HFFc6 (cell line): ENCODE measurements around the gene AP3D1. TPM values are rescaled to one million over a fixed set of nuclear protein-coding genes. Genes with fewer than 3 reads are reported as not detected.

Source experiments
- DNase-seq: peaks from one replicate; pipeline ENCODE4 v3.0.0-alpha.2; 2018
- H3K27ac Mint-ChIP-seq: 2 replicates; pipeline ENCODE4 v1.8.0; 2020; ENCODE audit warnings: mild to moderate bottlenecking, mixed read lengths
- H3K27me3 Mint-ChIP-seq: 2 replicates; pipeline ENCODE4 v1.8.0; 2021; ENCODE audit warnings: mild to moderate bottlenecking, moderate library complexity, mixed read lengths; ENCODE audit not compliant: insufficient read depth
- H3K36me3 Mint-ChIP-seq: 2 replicates; pipeline ENCODE4 v1.8.0; 2021; ENCODE audit warnings: low read depth, mixed read lengths
- H3K4me1 Mint-ChIP-seq: 2 replicates; pipeline ENCODE4 v1.8.0; 2020; ENCODE audit warnings: low read depth, mixed read lengths
- H3K4me3 Mint-ChIP-seq: 2 replicates; pipeline ENCODE4 v1.8.0; 2020; ENCODE audit warnings: mild to moderate bottlenecking, moderate library complexity, mixed read lengths
- H3K9me3 Mint-ChIP-seq: 2 replicates; pipeline ENCODE4 v1.8.0; 2020; ENCODE audit warnings: mild to moderate bottlenecking, mixed read lengths
- total RNA-seq, 6 experiments: library from RNA; stranded (reverse); fragmentation: NEBNext Ultra II Directional; extraction: Animal tissue kit (Norgen Biotek cat#: 25700); gene quantifications; 2 replicates in 1 of 6; 3 replicates in 5 of 6; pipeline ENCODE4 v1.2.3, GENCODE V29; 2021
- TF ChIP-seq, protein P1 (sequence below): fragments of 200-600 bp; sonication (generic); IDR thresholded peaks from 2 replicates; pipeline ENCODE4 v1.5.0; 2021; ENCODE audit warnings: antibody characterized with exemption, mild to moderate bottlenecking

Gene AP3D1
- total RNA-seq, 6 experiments from 2014 or later: 139 to 169 (median 151) TPM

DNA sequence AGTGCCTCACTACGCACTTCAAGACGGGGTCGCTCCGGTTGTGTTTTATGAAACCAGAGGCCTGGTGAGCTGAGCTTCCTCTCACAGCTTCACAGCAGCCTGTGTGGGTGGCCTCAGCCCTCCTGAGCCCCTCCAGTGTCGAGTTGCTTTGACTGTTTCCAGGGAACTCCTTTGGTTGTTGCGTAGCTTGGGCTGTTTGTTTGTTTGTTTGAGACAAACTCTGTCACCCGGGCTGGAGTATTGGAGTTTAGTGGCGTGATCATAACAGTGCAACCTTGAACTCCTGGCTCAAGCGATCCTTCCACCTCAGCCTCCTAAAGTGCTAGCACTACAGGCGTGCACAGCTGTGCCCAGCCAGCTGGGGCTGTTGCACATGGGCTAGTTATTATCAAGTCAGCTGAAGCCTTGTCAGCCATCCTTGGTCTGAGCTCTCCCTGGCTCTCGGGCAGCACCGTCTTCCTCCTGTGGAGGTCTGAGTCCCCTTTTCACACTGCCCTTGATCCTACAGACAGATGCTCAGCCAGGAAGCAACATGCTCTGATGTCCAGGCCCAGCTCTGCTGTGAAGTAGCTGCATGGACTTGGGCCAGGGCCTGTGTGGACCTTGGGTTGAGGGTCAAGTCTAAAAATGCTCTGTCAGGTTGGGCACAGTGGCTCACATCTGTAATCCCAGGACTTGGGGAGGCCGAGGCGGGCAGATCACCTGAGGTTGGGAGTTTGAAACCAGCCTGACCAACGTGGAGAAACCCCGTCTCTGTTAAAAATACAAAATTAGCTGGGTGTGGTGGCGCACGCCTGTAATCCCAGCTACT is 22.6 kb upstream of the AP3D1 start:
- no peak for DNase-seq
- Mint-ChIP-seq H3K4me1 (peaks cover 26% of the 10 kb centered on the region), H3K27me3 (no peaks in the 10 kb centered on the region; the same call in 1 of the 2 replicates), H3K4me3 (no peak overlapping the region), H3K27ac (peak overlapping the region; percentile 32; the same call in 1 of the 2 replicates), H3K9me3 (no peaks in the 10 kb centered on the region), H3K36me3 (peaks cover 10% of the 10 kb centered on the region)
- TF ChIP-seq, protein P1, sequence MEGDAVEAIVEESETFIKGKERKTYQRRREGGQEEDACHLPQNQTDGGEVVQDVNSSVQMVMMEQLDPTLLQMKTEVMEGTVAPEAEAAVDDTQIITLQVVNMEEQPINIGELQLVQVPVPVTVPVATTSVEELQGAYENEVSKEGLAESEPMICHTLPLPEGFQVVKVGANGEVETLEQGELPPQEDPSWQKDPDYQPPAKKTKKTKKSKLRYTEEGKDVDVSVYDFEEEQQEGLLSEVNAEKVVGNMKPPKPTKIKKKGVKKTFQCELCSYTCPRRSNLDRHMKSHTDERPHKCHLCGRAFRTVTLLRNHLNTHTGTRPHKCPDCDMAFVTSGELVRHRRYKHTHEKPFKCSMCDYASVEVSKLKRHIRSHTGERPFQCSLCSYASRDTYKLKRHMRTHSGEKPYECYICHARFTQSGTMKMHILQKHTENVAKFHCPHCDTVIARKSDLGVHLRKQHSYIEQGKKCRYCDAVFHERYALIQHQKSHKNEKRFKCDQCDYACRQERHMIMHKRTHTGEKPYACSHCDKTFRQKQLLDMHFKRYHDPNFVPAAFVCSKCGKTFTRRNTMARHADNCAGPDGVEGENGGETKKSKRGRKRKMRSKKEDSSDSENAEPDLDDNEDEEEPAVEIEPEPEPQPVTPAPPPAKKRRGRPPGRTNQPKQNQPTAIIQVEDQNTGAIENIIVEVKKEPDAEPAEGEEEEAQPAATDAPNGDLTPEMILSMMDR: no peak

DNA sequence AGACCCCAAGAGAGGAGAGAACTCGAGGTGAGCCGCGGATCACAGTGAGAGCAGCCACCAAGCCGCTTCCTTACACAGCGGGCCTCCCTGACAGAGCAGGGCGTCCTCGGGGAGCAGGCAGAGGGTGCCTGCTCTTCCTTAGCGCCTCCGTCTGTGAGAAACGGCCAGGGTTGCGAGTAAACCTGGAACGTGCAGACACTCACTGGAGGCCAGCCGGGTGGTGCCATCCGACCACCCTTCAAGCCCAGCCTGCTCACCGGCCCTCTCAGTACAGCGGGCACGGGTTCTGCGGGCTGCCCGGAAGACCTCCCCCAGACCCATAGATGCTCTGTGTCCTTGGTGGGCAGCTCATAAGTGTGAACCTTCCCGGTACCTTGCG is 22.0 kb upstream of the AP3D1 start:
- H3K9me3 Mint-ChIP-seq: no peaks in the 10 kb centered on the region
- H3K27ac Mint-ChIP-seq: no peak overlapping the region
- H3K4me1 Mint-ChIP-seq: peaks cover 32% of the 10 kb centered on the region
- no peaks in the 10 kb centered on the region; the same call in 1 of the 2 replicates for H3K27me3 Mint-ChIP-seq
- no peak for DNase-seq
- H3K4me3 Mint-ChIP-seq: no peak overlapping the region
- TF ChIP-seq, protein P1: no peak
- peaks cover 10% of the 10 kb centered on the region for H3K36me3 Mint-ChIP-seq

DNA sequence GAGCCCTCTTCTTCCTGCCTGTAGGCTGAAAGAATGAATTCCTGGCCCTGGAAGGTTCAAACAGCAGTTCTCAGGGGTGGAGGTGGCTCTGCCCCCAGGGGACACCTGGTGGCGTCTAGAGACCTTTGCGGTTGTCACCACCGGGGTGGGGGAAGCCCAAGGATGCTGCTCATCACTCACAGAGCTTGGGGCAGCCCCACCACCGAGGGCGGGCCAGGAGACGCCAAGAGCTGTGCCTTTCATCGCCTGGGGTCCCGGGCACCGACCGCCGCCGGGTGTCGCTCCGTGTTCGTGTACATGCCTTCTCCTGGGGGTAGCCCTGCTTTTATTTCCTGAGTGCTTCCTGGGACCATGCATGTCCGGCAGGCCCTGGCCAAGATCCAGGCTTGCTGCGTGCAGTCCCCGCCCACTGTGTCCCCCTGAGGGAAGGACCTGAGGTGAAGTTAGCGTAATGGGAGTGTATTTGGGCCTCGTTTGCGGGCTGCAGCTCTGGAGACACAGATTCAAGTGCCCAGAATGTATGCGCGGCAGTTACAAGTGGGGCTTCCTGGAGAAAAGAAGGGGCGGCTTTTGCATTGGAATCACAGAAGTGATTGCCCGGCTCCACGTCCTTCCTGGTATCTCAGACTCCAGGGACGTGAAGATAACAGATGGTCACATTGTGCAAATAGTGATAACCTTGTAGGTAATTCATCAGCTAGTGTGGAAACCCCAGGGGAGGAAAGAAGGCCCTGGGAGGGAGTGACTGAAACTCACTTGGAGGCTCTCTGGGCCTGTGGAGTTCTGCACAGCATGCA is 20.2 kb upstream of the AP3D1 start:
- H3K4me1 Mint-ChIP-seq: peaks cover 50% of the 10 kb centered on the region

DNA sequence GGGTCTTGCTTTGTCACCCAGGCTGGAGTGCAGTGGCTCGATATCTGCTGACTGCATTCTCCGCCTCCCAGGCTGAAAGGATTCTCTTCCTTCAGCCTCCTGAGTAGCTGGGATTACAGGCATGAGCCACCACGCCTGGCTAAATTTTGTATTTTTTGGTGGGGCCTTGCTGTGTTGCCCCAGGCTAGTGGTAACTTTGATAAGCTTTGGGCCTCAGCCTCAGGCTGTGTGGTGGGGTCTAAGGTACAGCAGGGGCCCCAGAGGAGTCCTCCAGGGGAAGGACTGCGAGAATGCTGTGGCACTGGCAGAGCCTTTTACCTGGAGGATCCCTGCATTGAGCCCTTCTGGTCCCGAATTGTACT is 19.6 kb upstream of the AP3D1 start:
- H3K27me3 Mint-ChIP-seq: no peaks in the 10 kb centered on the region; the same call in 1 of the 2 replicates
- DNase-seq: no peak
- H3K9me3 Mint-ChIP-seq: no peaks in the 10 kb centered on the region
- H3K4me3 Mint-ChIP-seq: peak overlapping the region; percentile 11; the same call in 1 of the 2 replicates
- TF ChIP-seq, protein P1: no peak
- H3K36me3 Mint-ChIP-seq: peaks cover 10% of the 10 kb centered on the region
- peak overlapping the region; percentile 21; the same call in 1 of the 2 replicates for H3K27ac Mint-ChIP-seq
- peaks cover 51% of the 10 kb centered on the region for H3K4me1 Mint-ChIP-seq

More for the DNA sequence above, 20.2 kb upstream of the AP3D1 start:
- TF ChIP-seq, protein P1: 0 out of 2 replicates have a peak, but pooled peaks have one; percentile 21
- Mint-ChIP-seq H3K4me3 (no peak overlapping the region; the same call in 1 of the 2 replicates), H3K9me3 (no peaks in the 10 kb centered on the region), H3K36me3 (peaks cover 10% of the 10 kb centered on the region), H3K27ac (0 out of 2 replicates have a peak overlapping the region, but pooled peaks have one; percentile 21), H3K27me3 (no peaks in the 10 kb centered on the region; the same call in 1 of the 2 replicates)
- DNase-seq: no peak

DNA sequence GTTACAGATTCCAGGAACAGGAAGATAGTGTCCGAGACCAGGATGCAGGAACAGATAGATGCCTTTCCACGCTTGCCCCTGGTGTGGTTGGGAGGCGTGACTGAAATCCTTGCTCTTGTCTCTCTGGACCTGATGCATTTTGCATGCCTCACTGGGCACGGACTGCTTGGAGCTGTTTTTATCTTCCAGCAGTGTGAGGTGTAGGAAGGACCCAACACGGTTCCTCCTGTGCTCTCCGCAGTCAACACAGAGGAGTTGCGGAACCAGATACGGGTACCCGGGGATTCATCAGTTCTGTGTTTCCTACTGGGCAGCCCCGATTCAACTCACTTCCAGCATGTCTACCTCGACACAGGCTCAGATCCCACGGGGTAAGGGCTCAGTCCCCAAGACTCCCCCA is 18.9 kb upstream of the AP3D1 start:
- TF ChIP-seq, protein P1: no peak
- H3K9me3 Mint-ChIP-seq: no peaks in the 10 kb centered on the region
- no peak overlapping the region for H3K4me3 Mint-ChIP-seq
- no peaks in the 10 kb centered on the region; the same call in 1 of the 2 replicates for H3K27me3 Mint-ChIP-seq
- H3K4me1 Mint-ChIP-seq: peaks cover 51% of the 10 kb centered on the region
- peaks cover 10% of the 10 kb centered on the region for H3K36me3 Mint-ChIP-seq
- DNase-seq: no peak
- H3K27ac Mint-ChIP-seq: peak overlapping the region; percentile 95; the same call in 1 of the 2 replicates
